PC-3 (cell line): ENCODE data around the gene PREB.

ENCODE experiments used
- EZH2 ChIP-seq: fragments of 300-600 bp; sonication (generic); IDR thresholded peaks from one replicate; pipeline ENCODE4 v1.6.1; 2017; ENCODE audit warnings: antibody characterized with exemption, mild to moderate bottlenecking, low read length; ENCODE audit not compliant: unreplicated experiment
- EZH2phosphoT487 ChIP-seq: fragments of 300-600 bp; sonication (generic); IDR thresholded peaks from 2 replicates; pipeline ENCODE4 v1.6.1; 2018; ENCODE audit warnings: mild to moderate bottlenecking, antibody characterized with exemption, low read length, borderline replicate concordance
- TF ChIP-seq, protein P1 (sequence below): fragments of 300-600 bp; sonication (generic); conservative IDR thresholded peaks from 2 replicates; pipeline ENCODE4 v1.5.1; 2017; ENCODE audit warnings: antibody characterized with exemption, low read depth, mild to moderate bottlenecking, low read length

GRCh38 chr2:27179344-27180000, 45.0 kb upstream of the PREB start:
- TF ChIP-seq, protein P1, sequence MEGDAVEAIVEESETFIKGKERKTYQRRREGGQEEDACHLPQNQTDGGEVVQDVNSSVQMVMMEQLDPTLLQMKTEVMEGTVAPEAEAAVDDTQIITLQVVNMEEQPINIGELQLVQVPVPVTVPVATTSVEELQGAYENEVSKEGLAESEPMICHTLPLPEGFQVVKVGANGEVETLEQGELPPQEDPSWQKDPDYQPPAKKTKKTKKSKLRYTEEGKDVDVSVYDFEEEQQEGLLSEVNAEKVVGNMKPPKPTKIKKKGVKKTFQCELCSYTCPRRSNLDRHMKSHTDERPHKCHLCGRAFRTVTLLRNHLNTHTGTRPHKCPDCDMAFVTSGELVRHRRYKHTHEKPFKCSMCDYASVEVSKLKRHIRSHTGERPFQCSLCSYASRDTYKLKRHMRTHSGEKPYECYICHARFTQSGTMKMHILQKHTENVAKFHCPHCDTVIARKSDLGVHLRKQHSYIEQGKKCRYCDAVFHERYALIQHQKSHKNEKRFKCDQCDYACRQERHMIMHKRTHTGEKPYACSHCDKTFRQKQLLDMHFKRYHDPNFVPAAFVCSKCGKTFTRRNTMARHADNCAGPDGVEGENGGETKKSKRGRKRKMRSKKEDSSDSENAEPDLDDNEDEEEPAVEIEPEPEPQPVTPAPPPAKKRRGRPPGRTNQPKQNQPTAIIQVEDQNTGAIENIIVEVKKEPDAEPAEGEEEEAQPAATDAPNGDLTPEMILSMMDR = no peak
- TF ChIP-seq EZH2 = no peak
- TF ChIP-seq EZH2phosphoT487 = no peak
